CD4-positive, alpha-beta T cell (primary cell): ENCODE measurements around the gene DLEC1. TPM values are rescaled to one million over a fixed set of nuclear protein-coding genes. Genes with fewer than 3 reads are reported as not detected.
"Not testable (repeated sequence)": the region's sequence is repeated elsewhere in the genome, so short reads cannot be mapped to it uniquely, and the experiment has no call there.

Source experiments
- ATAC-seq: fragments of 200-7000 bp; cut with Tn5 transposase; one replicate; pipeline ENCODE4 v1.10.0; 2022; ENCODE audit warnings: mild to moderate bottlenecking; ENCODE audit not compliant: poor library complexity
- CTCF ChIA-PET: fragments of 350-600 bp; sonication (Branson Sonifier 250); formaldehyde crosslinking; loops from one replicate; lab custom pipeline; 2021; ENCODE audit warnings: antibody characterized with exemption, inconsistent platforms; lab: Charles Lee
- POLR2A ChIA-PET: fragments of 350-600 bp; sonication (Branson Sonifier 250); formaldehyde crosslinking; loops from one replicate; lab custom pipeline; 2021; ENCODE audit warnings: antibody characterized with exemption, inconsistent platforms; lab: Charles Lee
- DNase-seq, 14 experiments: peaks; one replicate each; pipeline ENCODE4 v3.0.0-alpha.2; 2013 to 2020; ENCODE audit warnings: mixed read lengths in 2 of 14
- H3K27ac ChIP-seq, 2 donors: one replicate each; pipeline versions ENCODE4 v1.5.1 to v1.7.0; 2013; ENCODE audit warnings: low read length in 2 of 2, low read depth in 1 of 2, mild to moderate bottlenecking in 1 of 2
- H3K27me3 ChIP-seq, 2 experiments: 1 replicate in 1 of 2; 2 replicates in 1 of 2; pipeline versions ENCODE4 v1.6.1 to v1.7.0; 2013; ENCODE audit warnings: low read length in 2 of 2, control low read depth in 1 of 2, mild to moderate bottlenecking in 1 of 2, moderate library complexity in 1 of 2; ENCODE audit not compliant: insufficient read depth in 2 of 2, control insufficient read depth in 1 of 2
- H3K36me3 ChIP-seq: one replicate; pipeline ENCODE4 v1.6.1; 2013; ENCODE audit warnings: low read length, control low read depth; ENCODE audit not compliant: insufficient read depth
- H3K4me1 ChIP-seq: one replicate; pipeline ENCODE4 v1.6.1; 2013; ENCODE audit warnings: low read length, control low read depth; ENCODE audit not compliant: insufficient read depth
- H3K4me3 ChIP-seq: one replicate; pipeline ENCODE4 v1.5.1; 2013; ENCODE audit warnings: mild to moderate bottlenecking, low read length, moderate library complexity
- H3K9me3 ChIP-seq, 2 experiments: 1 replicate in 1 of 2; 2 replicates in 1 of 2; pipeline versions ENCODE4 v1.6.1 to v1.7.0; 2013; ENCODE audit warnings: low read length in 2 of 2, mild to moderate bottlenecking in 2 of 2, control low read depth in 1 of 2, moderate library complexity in 1 of 2; ENCODE audit not compliant: control insufficient read depth in 1 of 2, insufficient read depth in 1 of 2
- H3K27ac Mint-ChIP-seq: one replicate; pipeline ENCODE4 v1.8.0; 2020; ENCODE audit warnings: mixed read lengths
- H3K27me3 Mint-ChIP-seq: one replicate; pipeline ENCODE4 v1.8.0; 2021; ENCODE audit warnings: mixed read lengths
- H3K36me3 Mint-ChIP-seq: one replicate; pipeline ENCODE4 v1.8.0; 2021; ENCODE audit warnings: low read depth, mixed read lengths
- H3K4me1 Mint-ChIP-seq: one replicate; pipeline ENCODE4 v1.8.0; 2021; ENCODE audit warnings: low read depth, mixed read lengths
- H3K4me3 Mint-ChIP-seq: one replicate; pipeline ENCODE4 v1.8.0; 2020; ENCODE audit warnings: mild to moderate bottlenecking, mixed read lengths
- H3K9me3 Mint-ChIP-seq: one replicate; pipeline ENCODE4 v1.8.0; 2020; ENCODE audit warnings: mixed read lengths
- CTCF ChIP-seq: fragments of 200-600 bp; IDR thresholded peaks from one replicate; pipeline ENCODE4 v1.8.0; 2022; ENCODE audit warnings: antibody characterized with exemption, mild to moderate bottlenecking
- intact Hi-C, 2 experiments: fragments of 100-400 bp; cut with DNase I in 1 of 2; cut with micrococcal nuclease in 1 of 2; formaldehyde crosslinking; loops; one replicate each; pipeline versions ENCODE4 v1.15.1 to v1.9.0; 2023 to 2025; cut with DNase I, micrococcal nuclease
- total RNA-seq, 174 experiments: library from RNA in 2 of 174; stranded (reverse) in 2 of 174; gene quantifications; one replicate each; pipeline ENCODE4 v1.2.3 and lab custom pipeline; 2021 to 2026

DLEC1 gene
- total RNA-seq, 2 experiments from 2014 or later, result 4.4 to 5.1 TPM

DNA sequence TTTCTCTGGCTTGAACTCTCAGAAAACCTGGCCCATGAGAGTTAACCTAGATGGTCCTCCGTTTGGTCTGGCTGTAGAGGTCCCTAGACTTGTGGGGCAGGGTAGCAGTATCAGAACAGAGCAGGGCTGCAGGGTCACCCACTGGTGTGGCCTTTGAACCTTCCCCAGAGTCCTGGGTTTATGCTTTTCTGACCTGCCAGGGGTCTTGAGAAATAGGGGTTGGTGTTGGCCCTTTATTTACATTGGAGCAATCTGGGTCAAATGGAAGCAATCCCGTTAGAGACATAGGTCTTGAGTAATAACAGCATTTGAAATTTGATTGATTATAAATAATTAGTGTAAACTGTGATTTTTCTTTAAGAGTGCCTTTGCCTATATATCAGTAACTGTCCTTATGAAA, 23.8 kb downstream of the DLEC1 start:
- no peaks in the 10 kb centered on the region for H3K4me1 Mint-ChIP-seq
- Histone ChIP-seq H3K9me3 (peaks cover 0 to 11% of the 10 kb centered on the region in 2 experiments), H3K36me3 (no peaks in the 10 kb centered on the region), H3K4me1 (no peaks in the 10 kb centered on the region), H3K4me3 (no peak overlapping the region), H3K27me3 (no peaks in the 10 kb centered on the region), H3K27ac (no peak overlapping the region)
- CTCF ChIA-PET, result no interaction called here
- ATAC-seq (no peak), DNase-seq (no peak)
- H3K4me3 Mint-ChIP-seq, result no peak overlapping the region
- no peak overlapping the region for H3K27ac Mint-ChIP-seq
- no peaks in the 10 kb centered on the region for H3K27me3 Mint-ChIP-seq
- intact Hi-C loops, result no loop called here
- peaks cover 3% of the 10 kb centered on the region for H3K9me3 Mint-ChIP-seq
- POLR2A ChIA-PET, result no interaction called here
- no peaks in the 10 kb centered on the region for H3K36me3 Mint-ChIP-seq
- TF ChIP-seq CTCF, result no peak

DNA sequence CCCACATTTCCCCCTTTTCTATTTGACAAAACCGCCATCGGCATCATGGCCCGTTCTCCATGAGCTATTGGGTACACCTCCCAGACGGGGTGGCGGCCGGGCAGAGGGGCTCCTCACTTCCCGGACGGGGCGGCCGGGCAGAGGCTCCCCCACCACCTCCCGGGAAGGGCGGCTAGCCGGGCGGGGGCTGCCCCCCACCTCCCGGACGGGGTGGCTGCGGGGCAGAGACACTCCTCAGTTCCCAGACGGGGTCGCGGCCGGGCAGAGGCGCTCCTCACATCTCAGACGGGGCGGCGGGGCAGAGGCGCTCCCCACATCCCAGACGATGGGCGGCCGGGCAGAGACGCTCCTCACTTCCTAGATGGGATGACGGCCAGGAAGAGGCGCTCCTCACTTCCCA, 25.4 kb downstream of the DLEC1 start:
- H3K9me3 ChIP-seq, result peaks cover 0 to 11% of the 10 kb centered on the region in 2 experiments
- intact Hi-C loops, POLR2A ChIA-PET, H3K36me3 Mint-ChIP-seq, DNase-seq, H3K27ac ChIP-seq, H3K9me3 Mint-ChIP-seq, H3K27me3 ChIP-seq, H3K4me1 Mint-ChIP-seq, H3K27ac Mint-ChIP-seq, H3K4me1 ChIP-seq, ATAC-seq, H3K36me3 ChIP-seq, H3K4me3 ChIP-seq, CTCF ChIA-PET, H3K4me3 Mint-ChIP-seq, H3K27me3 Mint-ChIP-seq: not testable (repeated sequence)

GRCh38 chr3:38067508-38068233, 28.7 kb downstream of the DLEC1 start:
- CTCF ChIA-PET, result interaction anchor here (0.7 kb wide), 1 partner anchor 907 kb away, joined by 3 read pairs; no protein-coding TSS in a partner anchor
- no peak for ATAC-seq

More at GRCh38 chr3:38067508-38068233, 28.7 kb downstream of the DLEC1 start:
- no peaks in the 10 kb centered on the region for H3K4me1 ChIP-seq
- peaks cover 0 to 11% of the 10 kb centered on the region in 2 experiments for H3K9me3 ChIP-seq
- Mint-ChIP-seq H3K36me3 (no peaks in the 10 kb centered on the region), H3K4me1 (no peaks in the 10 kb centered on the region), H3K27ac (no peak overlapping the region), H3K4me3 (no peak overlapping the region), H3K9me3 (peaks cover 3% of the 10 kb centered on the region), H3K27me3 (no peaks in the 10 kb centered on the region)
- no peak overlapping the region for H3K27ac ChIP-seq
- intact Hi-C loops, result no loop called here
- no peaks in the 10 kb centered on the region for H3K27me3 ChIP-seq
- H3K36me3 ChIP-seq, result no peaks in the 10 kb centered on the region
- DNase-seq, result no peak
- TF ChIP-seq CTCF, result no peak
- POLR2A ChIA-PET, result no interaction called here
- H3K4me3 ChIP-seq, result no peak overlapping the region
